Adipocyte (in vitro differentiated cells): ENCODE measurements around the gene VPS13D.

ENCODE experiments used
- DNase-seq: peaks from one replicate; pipeline ENCODE4 v3.0.0-alpha.2; 2015; ENCODE audit warnings: low read depth
- H3K27me3 ChIP-seq: replicated peaks from 2 replicates; pipeline ENCODE4 v1.7.0; 2013; ENCODE audit warnings: mild to moderate bottlenecking, low read length, moderate library complexity; ENCODE audit not compliant: control insufficient read depth, insufficient read depth
- H3K36me3 ChIP-seq: 2 replicates; pipeline ENCODE4 v1.7.0; 2013; ENCODE audit warnings: low read length, mild to moderate bottlenecking, moderate library complexity; ENCODE audit not compliant: control insufficient read depth, insufficient read depth, severe bottlenecking
- H3K4me1 ChIP-seq: 2 replicates; pipeline ENCODE4 v1.7.0; 2013; ENCODE audit warnings: mild to moderate bottlenecking, low read length, moderate library complexity; ENCODE audit not compliant: control insufficient read depth, insufficient read depth
- H3K4me3 ChIP-seq: 2 replicates; pipeline ENCODE4 v1.7.0; 2013; ENCODE audit warnings: mild to moderate bottlenecking, low read length, moderate library complexity
- H3K9ac ChIP-seq: 2 replicates; pipeline ENCODE4 v1.7.0; 2013; ENCODE audit warnings: mild to moderate bottlenecking, low read length, moderate library complexity
- H3K9me3 ChIP-seq: 2 replicates; pipeline ENCODE4 v1.7.0; 2013; ENCODE audit warnings: mild to moderate bottlenecking, low read length, moderate library complexity; ENCODE audit not compliant: control insufficient read depth

VPS13D gene

DNA sequence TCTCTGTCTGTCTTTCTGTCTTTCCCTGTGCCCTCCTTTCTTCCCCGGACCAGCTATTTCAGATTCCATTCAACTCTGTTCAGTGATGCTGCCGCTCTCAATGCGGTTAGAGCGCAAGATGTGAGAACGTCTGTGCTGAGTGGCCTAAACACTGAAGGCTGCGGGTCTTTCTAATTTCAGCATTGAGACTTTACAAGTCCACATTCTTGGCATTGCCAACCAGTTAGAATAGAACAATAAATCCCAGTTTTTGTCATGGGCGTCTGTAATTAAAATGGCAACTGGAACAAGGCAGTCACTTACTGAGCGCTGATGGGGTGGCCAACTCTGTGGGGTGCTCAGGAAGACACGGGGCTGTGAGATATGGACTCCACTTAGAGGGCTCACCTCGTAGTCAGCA lies 275.4 kb downstream of the VPS13D start:
- H3K9me3 ChIP-seq, result no peaks in the 10 kb centered on the region
- peaks cover 23% of the 10 kb centered on the region for H3K36me3 ChIP-seq
- no peak for DNase-seq
- no peaks in the 10 kb centered on the region for H3K27me3 ChIP-seq
- H3K4me3 ChIP-seq, result no peak overlapping the region
- no peak overlapping the region for H3K9ac ChIP-seq
- peaks cover 15% of the 10 kb centered on the region for H3K4me1 ChIP-seq

GRCh38 chr1:12505639-12506280 lies 275.9 kb downstream of the VPS13D start:
- Histone ChIP-seq H3K9me3 (no peaks in the 10 kb centered on the region), H3K4me1 (peaks cover 16% of the 10 kb centered on the region), H3K36me3 (peaks cover 27% of the 10 kb centered on the region), H3K27me3 (no peaks in the 10 kb centered on the region), H3K4me3 (no peak overlapping the region), H3K9ac (no peak overlapping the region)
- no peak for DNase-seq

DNA sequence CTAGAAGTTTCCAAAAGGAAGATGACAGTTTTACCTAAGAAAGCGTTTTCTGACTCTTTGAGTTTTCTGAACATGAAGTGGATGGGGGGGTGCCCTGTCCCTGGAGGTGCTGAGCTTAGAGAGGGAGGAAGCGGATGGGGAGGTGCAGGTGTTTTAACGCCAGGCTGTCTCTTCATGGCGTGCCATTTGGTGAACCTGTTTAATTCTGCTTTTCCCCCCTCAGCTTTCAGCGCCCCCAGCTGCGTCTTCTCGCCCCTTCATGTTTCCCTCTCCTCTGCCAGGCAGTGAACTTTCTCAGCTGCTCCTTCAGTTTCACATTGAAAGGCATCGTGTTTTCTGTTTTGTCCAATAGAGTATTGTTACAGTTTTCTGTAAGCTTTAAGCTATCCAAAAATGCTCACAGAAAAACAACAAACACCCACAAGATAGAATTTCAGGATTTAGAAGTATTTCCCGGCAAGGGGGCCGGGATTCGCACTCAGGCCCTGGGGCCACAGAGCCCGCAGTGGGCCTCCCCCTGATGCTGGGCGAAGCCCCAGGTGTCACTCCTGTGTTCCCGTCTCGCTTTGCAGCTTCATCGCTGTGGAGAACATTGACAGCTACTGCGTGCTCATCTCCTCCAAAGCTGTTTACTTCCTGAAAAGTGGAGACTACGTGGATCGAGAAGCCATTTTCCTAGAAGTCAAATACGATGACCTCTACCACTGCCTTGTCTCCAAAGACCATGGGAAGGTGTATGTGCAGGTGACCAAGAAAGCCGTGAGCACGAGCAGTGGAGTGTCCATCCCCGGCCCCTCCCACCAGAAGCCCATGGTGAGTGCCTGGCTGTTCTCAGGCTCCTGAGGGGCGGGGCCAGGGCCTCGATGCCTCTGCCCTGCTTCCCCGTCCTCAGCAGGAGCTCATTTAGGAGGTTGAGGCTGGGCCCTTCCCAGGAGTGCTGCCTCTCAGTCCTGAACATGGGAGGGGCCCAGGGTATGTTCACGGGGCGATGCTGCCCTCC lies 276.8 kb downstream of the VPS13D start:
- Histone ChIP-seq H3K36me3 (peaks cover 27% of the 10 kb centered on the region), H3K27me3 (no peaks in the 10 kb centered on the region), H3K4me1 (peaks cover 15% of the 10 kb centered on the region), H3K9me3 (no peaks in the 10 kb centered on the region), H3K4me3 (no peak overlapping the region), H3K9ac (no peak overlapping the region)
- DNase-seq, result no peak

DNA sequence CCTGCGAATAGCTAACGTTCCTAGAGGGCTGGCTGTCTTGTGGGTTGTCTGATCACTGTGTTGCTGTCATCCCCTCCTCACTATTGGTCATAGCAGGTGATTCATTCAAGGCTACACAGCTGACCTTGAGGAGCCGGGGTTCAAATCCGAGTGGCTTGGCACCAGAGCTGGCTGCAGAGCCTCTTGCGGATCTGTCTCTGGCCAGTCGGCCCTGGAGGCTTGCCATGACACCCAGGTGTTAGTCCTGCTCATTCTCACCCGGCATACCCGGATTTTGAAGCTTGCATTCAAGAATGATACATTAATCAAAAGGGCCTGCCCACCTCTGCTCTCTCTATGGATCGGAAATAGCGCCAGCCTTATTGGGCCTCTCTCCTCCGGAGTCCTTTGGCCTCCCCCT lies 277.8 kb downstream of the VPS13D start:
- H3K4me1 ChIP-seq, result peaks cover 13% of the 10 kb centered on the region
- no peak overlapping the region for H3K4me3 ChIP-seq
- no peak for DNase-seq
- H3K9ac ChIP-seq, result no peak overlapping the region
- H3K27me3 ChIP-seq, result no peaks in the 10 kb centered on the region
- H3K36me3 ChIP-seq, result peaks cover 27% of the 10 kb centered on the region
- H3K9me3 ChIP-seq, result no peaks in the 10 kb centered on the region

DNA sequence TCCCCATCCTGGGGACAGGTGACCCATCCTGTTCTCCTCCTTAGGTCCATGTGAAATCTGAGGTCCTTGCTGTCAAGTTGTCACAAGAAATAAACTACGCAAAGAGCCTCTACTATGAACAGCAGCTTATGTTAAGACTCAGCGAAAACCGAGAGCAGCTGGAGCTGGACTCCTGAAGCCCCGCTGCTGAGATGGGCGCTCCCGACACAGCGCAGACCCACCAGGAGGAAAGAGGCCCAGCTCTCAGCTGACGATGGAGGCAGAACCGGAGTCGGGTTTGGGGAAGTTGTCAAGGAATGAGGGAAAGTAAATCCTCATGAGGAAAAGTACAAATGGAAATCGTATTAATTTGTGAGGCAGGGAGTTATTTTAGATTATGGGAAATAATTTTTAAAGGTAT lies 279.0 kb downstream of the VPS13D start:
- no peak for DNase-seq
- Histone ChIP-seq H3K36me3 (peaks cover 27% of the 10 kb centered on the region), H3K4me3 (no peak overlapping the region), H3K4me1 (peaks cover 22% of the 10 kb centered on the region), H3K9me3 (no peaks in the 10 kb centered on the region), H3K9ac (no peak overlapping the region), H3K27me3 (no peaks in the 10 kb centered on the region)

DNA sequence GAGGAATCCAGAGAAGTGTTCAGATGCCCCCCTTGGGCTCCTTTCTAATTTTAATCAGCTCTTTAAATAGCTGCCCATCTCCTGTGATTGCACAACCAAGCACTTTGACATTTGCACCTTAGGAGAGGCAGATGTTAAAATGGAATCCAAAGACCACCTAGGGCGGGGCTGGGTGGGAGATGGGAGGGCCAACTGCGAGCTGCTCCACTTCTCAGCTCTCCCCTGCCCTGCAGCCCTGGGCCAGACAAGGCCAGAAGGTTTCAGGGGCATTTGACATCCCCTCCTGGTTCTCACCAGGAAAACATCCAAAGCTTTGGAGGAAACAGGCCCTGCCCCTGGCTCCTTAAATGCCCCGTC lies 281.3 kb downstream of the VPS13D start:
- no peak for DNase-seq

DNA sequence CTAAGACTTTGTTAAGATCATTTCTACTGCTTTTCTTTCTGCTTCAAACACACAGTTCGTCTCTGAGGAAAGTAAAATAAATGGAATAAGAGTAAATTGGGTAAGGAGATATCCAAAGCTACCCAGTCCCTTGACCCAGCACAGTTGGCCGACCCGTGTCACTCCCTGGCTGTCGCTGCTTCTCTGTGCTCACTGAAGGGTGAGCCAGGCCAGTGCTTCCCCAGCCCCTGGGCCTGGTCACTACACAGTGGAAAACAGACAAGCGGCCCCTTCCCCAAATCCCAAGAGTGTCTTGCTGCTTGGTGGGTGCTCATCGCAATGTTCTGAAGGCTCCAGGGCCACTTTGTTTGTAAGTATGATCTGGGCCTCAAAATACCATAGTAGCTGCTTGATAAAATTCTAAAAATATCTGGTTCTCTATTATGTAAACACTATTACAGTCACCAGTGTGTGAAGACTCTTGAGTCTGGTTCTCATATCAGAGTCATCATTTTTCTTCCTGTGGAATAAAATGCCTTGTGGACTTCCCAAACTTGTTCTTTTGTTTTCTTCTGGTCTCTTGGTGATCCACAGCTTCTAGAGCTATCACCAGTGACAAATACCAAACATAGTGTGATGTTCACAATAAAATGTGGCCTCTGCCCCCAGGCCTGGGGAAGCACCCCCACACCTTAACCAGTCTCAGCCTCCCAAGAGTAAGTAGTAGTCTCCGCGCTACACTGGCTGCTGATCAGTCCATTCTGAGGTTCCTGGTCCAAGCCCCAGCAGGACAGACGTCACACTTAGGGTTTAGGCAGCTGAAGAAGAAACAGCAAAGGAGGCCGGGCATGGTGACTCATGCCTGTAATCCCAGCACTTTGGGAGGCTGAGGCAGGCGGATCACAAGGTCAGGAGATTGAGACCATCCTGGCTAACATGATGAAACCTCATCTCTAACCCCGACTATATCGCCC lies 282.0 kb downstream of the VPS13D start:
- Histone ChIP-seq H3K9me3 (no peaks in the 10 kb centered on the region), H3K4me1 (peaks cover 22% of the 10 kb centered on the region), H3K36me3 (peaks cover 25% of the 10 kb centered on the region), H3K9ac (no peak overlapping the region), H3K4me3 (no peak overlapping the region), H3K27me3 (no peaks in the 10 kb centered on the region)
- no peak for DNase-seq

More for the DNA sequence above, 281.3 kb downstream of the VPS13D start:
- H3K27me3 ChIP-seq, result no peaks in the 10 kb centered on the region
- H3K9me3 ChIP-seq, result no peaks in the 10 kb centered on the region
- peaks cover 27% of the 10 kb centered on the region for H3K36me3 ChIP-seq
- no peak overlapping the region for H3K9ac ChIP-seq
- peaks cover 22% of the 10 kb centered on the region for H3K4me1 ChIP-seq
- H3K4me3 ChIP-seq, result no peak overlapping the region

DNA sequence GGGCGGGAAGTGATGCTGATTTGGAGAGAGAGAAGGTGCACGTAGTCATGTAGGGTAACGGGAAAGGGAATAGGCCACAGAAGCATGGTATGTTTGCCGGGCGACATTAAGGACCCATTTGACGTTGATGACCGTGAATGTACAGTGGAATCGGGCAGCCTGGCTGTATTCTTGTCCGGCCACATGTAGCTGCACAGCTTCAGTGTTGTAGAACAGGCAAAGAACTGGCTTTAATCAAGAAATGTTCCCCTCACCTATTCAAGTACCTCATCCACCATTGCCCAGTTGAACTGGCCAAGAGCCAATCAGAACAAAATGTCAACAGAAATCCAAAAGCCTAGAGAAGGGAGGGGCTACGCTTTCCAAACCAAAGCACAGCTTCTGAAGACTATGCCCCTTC lies 283.4 kb downstream of the VPS13D start:
- Histone ChIP-seq H3K9me3 (no peaks in the 10 kb centered on the region), H3K9ac (no peak overlapping the region), H3K36me3 (peaks cover 13% of the 10 kb centered on the region), H3K27me3 (no peaks in the 10 kb centered on the region), H3K4me3 (no peak overlapping the region), H3K4me1 (peaks cover 22% of the 10 kb centered on the region)
- DNase-seq, result no peak

- no peak overlapping the region for H3K9ac ChIP-seq
- no peak for DNase-seq
- H3K4me1 ChIP-seq, result peaks cover 31% of the 10 kb centered on the region
- no peak overlapping the region for H3K4me3 ChIP-seq
- H3K9me3 ChIP-seq, result no peaks in the 10 kb centered on the region
- H3K27me3 ChIP-seq, result no peaks in the 10 kb centered on the region
- peaks cover 8% of the 10 kb centered on the region for H3K36me3 ChIP-seq
Measured at GRCh38 chr1:12514590-12514989, 284.8 kb downstream of the VPS13D start.

DNA sequence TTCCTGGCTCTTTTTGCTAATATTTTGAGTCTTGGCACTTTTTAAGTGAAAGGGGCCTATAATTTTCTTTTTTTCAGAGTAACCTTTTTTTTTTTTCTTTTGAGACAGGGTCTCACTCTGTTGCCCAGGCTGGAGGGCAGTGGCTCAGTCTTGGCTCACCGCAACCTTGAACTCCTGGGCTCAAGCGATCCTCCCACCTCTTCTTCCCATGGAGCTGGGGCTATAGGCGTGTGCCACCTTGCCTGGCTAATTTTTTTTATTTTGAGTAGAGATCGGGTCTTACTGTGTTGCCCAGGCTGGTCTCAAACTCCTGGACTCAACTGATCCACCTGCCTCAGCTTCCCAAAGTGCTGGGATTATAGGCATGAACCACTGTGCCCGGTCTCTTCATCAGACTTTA lies 285.4 kb downstream of the VPS13D start:
- H3K27me3 ChIP-seq, result no peaks in the 10 kb centered on the region
- H3K9me3 ChIP-seq, result no peaks in the 10 kb centered on the region
- H3K4me3 ChIP-seq, result no peak overlapping the region
- peaks cover 5% of the 10 kb centered on the region for H3K36me3 ChIP-seq
- H3K4me1 ChIP-seq, result peaks cover 28% of the 10 kb centered on the region
- DNase-seq, result no peak
- H3K9ac ChIP-seq, result no peak overlapping the region

DNA sequence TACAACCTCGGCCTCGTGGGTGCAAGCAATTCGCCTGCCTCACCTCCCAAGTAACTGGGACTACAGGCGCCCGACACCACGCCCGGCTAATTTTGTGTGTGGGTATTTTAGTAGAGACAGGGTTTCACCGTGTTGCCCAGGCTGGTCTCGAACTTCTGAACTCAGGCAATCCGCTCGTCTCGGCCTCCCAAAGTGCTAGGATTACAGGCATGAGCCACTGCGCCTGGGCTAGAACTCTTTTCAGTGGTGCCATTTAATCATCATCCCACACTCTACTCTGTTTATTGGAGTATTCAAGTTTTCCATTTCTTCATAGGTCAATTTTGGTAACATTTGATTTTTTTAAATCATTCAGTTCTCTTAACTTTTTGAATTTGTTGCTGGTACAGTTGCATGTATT lies 286.9 kb downstream of the VPS13D start:
- Histone ChIP-seq H3K9me3 (no peaks in the 10 kb centered on the region), H3K4me1 (peaks cover 25% of the 10 kb centered on the region), H3K9ac (no peak overlapping the region), H3K36me3 (no peaks in the 10 kb centered on the region), H3K4me3 (no peak overlapping the region), H3K27me3 (no peaks in the 10 kb centered on the region)
- no peak for DNase-seq
